Transverse colon (tissue), 4 donors: ENCODE data around the gene TM2D1.

ENCODE experiments used
- EP300 ChIP-seq: sonication (generic); formaldehyde crosslinking; IDR thresholded peaks from one replicate; pipeline ENCODE4 v1.6.1; 2017; ENCODE audit warnings: antibody characterized with exemption, low read depth
- POLR2A ChIP-seq: fragments of 450-650 bp; IDR thresholded peaks from one replicate; pipeline ENCODE4 v1.6.1; 2016; ENCODE audit warnings: antibody characterized with exemption, mild to moderate bottlenecking, moderate library complexity
- POLR2AphosphoS5 ChIP-seq, 3 donors: sonication (generic); formaldehyde crosslinking; IDR thresholded peaks; one replicate each; pipeline ENCODE4 v1.6.1; 2016; ENCODE audit warnings: antibody characterized with exemption in 3 of 3
- TF ChIP-seq, protein P1 (sequence below), 5 experiments: fragments of 200-600 bp in 3 of 5; fragments of 450-650 bp in 2 of 5; sonication (generic) in 3 of 5; IDR thresholded peaks; 1 replicate in 2 of 5; 2 replicates in 3 of 5; pipeline ENCODE4 v1.5.1; 2016 to 2017; ENCODE audit warnings: antibody characterized with exemption in 5 of 5, inconsistent platforms in 3 of 5, mild to moderate bottlenecking in 2 of 5, moderate library complexity in 1 of 5

DNA sequence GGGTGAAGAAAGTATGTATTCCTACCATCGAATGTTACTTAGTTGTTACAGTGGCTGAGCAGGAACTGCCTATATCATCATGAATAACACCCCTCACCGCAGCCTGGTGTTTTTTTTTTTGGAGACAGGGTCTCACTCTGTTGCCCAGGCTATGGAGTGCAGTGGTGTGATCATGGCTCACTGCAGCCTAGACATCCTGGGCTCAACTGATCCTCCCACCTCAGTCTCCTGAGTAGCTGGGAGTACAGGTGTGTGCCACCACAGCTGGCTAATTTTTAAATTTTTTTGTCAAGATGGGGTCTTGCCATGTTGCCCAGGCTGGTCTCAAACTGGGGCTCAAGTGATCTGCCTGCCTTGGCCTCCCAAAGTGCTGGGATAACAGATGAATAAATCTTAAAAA lies 24.6 kb upstream of the TM2D1 start:
- no peak for TF ChIP-seq POLR2AphosphoS5 (IDR thresholded peaks at IDR 0.05)
- TF ChIP-seq POLR2A, result no peak
- TF ChIP-seq, protein P1, sequence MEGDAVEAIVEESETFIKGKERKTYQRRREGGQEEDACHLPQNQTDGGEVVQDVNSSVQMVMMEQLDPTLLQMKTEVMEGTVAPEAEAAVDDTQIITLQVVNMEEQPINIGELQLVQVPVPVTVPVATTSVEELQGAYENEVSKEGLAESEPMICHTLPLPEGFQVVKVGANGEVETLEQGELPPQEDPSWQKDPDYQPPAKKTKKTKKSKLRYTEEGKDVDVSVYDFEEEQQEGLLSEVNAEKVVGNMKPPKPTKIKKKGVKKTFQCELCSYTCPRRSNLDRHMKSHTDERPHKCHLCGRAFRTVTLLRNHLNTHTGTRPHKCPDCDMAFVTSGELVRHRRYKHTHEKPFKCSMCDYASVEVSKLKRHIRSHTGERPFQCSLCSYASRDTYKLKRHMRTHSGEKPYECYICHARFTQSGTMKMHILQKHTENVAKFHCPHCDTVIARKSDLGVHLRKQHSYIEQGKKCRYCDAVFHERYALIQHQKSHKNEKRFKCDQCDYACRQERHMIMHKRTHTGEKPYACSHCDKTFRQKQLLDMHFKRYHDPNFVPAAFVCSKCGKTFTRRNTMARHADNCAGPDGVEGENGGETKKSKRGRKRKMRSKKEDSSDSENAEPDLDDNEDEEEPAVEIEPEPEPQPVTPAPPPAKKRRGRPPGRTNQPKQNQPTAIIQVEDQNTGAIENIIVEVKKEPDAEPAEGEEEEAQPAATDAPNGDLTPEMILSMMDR (IDR thresholded peaks at IDR 0.05), result no peak
- TF ChIP-seq EP300, result no peak
